Right renal pelvis (tissue), 4 donors: ENCODE measurements around the gene CCDC117. TPM values are rescaled to one million over a fixed set of nuclear protein-coding genes. Genes with fewer than 3 reads are reported as not detected.
A peak's percentile ranks its signal among the peaks of the same experiment; 100 is the strongest.

Experiments
- DNase-seq, 4 donors: peaks; one replicate each; pipeline ENCODE4 v3.0.0-alpha.2; 2013; ENCODE audit warnings: low read depth in 4 of 4, low spot score in 3 of 4, missing footprints in 1 of 4
- polyA plus RNA-seq, 4 donors: library from polyadenylated mRNA; unstranded; fragments of 120-200 nt; gene quantifications; one replicate each; pipeline ENCODE4 v1.2.1, GENCODE V29; 2013; ENCODE audit not compliant: insufficient read length in 4 of 4

CCDC117 gene
- polyA plus RNA-seq, 4 donors = 34.8 to 49.3 (median 44.0) TPM

DNA sequence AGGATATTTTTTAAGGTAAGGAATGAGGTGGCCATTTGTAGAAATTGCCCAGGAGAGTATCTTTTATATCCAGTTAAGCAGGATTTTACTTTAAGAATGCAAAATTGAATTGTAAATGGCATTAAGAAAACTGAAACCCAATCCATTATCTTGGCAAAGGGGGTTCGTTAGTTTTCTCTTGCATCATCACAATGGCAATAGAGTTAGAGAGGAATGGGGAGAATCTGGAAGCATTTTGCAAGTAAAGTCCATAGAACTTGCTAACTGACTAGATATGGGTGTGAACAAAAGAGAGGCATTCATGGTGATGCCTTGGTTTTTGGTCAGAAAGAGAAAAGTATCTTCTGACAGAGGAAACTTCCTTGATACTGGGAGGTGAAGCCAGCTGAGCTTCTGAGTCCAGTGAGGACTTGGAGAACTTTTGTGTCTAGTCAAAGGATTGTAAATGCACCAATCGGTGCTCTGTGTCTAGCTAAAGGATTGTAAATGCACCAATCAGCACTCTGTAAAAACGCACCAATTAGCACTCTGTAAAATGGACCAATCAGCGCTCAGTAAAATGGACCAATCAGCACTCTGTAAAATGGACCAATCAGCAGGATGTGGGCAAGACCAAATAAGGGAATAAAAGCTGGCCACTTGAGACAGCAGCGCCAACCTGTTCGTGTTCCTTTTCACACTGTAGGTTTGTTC lies 3.6 kb upstream of the CCDC117 start:
- DNase-seq = no peak

GRCh38 chr22:28769394-28770085 lies 3.0 kb upstream of the CCDC117 start:
- no peak for DNase-seq

DNA sequence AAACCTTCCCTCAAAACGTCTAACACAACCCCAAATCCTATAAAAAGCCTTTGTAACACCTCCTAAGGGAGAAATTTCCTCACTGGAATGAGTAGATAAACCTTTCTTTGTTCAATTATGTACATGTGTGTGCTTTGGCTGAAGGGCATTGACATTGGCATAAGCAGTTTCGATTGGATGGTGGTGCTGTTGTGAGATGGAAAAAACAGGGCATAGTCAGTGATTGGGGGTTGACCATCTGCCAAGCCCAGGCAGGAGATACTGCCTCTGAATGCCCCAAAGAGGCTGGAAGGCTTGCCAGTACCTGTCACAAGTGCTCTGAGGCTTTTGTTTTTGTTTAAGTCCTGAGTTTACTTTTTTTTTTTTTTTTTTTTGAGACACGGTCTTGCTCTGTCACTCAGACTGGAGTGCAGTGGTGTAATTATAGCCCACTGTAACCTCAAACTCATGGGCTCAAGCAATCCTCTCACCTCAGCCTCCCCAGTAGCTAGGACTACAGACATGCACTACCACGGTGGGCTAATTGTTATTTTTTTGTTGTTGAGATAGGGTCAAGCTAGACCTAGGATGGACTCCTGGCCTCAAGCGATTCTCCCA lies 1.2 kb upstream of the CCDC117 start:
- DNase-seq = no peak

- DNase-seq = no peak
Measured at GRCh38 chr22:28773461-28773867, 969 bp downstream of the CCDC117 start.

DNA sequence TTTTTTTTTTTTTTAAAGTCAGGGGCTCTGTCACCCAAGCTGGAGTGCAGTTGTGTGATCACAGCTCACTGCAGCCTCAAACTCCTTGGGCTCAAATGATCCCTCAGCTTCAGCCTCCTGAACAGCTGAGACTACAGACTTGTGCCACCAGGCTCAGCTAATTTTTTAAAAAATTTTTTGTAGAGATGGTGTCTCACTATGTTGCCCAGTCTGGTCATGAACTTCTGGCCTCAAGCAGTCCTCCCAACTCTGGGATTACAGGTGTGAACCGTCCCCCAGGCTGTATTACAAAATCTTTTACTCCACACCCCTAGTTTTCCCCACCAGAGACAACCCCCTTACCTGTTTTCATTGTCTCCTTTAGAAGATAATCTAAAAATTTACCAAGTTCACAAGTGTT lies 1.9 kb downstream of the CCDC117 start:
- DNase-seq = no peak

- no peak for DNase-seq
Measured at GRCh38 chr22:28779833-28780232, 7.3 kb downstream of the CCDC117 start.

- DNase-seq = no peak
Measured at GRCh38 chr22:28780296-28780695, 7.8 kb downstream of the CCDC117 start.

DNA sequence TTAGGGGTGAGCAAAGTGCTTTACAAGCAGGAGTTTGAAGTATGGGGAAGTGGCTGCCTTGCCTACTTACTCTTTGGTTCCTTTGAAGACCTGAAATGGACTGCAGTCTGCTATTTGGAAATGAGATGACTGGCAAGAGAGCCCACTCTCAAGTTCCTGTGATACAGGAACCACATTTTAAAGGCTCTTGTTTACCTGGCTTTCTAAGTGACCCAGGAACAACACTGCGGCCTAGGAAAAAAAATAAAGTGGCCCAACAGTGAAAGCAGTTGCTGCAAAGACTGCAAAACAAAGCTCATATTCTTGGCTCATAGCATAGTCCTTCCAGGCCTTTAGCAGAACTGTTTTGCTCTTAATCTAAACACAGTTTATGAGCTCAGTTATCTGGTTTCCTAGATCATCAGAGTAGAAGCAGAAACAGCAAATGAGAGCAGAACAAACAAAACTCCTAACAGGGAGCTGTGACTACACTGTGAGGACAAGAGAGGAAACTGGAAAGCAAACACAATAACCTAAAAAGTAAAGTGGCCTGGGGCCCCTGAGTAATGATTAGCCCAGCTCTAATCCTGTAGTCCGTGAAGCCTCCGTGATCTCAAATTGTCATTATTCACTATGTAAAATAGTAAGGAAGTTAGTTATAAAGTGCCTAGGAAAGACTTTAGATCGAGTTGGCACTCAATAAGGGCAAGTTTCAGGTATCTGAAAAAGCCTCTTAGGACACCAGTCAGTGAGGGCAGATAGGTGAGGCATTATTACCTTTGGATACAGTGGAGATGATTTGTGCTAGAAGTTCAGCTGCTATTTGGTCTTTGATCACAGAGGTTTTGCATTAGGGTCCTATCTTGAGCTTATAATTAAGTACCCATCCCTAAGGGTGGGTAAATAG lies 11.5 kb downstream of the CCDC117 start:
- peak in 1 of 4 donors; percentile 28 for DNase-seq

GRCh38 chr22:28788601-28789000 lies 16.1 kb downstream of the CCDC117 start:
- DNase-seq = no peak

- no peak for DNase-seq
Measured at GRCh38 chr22:28791124-28791523, 18.6 kb downstream of the CCDC117 start.

- no peak for DNase-seq
Measured at GRCh38 chr22:28791841-28792490, 19.5 kb downstream of the CCDC117 start.

- no peak for DNase-seq
Measured at GRCh38 chr22:28792491-28793383, 20.2 kb downstream of the CCDC117 start.

DNA sequence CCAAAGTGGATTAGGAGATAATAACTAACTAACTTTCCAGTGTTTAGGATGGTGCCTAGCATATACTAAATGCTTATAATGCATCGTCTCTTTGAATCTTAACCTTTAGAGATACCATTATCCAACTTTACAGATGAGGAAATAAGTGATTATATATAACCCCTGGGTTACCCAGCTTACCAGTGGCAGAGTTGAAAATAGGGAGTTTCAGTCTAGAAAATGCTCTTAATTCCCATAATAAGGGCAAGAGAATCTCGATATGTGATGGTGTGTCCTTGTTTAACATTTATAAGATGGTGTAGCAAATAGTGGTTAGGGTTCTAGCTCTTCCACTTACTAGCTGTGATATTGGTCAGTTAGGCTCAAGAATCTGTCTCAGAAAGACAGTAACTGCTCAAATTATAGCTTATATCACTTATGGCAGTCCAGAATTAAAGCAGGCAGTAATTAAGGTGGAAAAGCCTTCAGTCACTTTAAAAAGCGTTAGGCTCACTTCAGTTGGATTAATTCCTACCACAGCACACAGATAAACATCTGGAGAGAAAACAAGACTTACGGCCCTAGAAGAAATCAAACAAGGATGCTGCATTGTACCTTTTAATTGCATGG lies 21.6 kb downstream of the CCDC117 start:
- no peak for DNase-seq

DNA sequence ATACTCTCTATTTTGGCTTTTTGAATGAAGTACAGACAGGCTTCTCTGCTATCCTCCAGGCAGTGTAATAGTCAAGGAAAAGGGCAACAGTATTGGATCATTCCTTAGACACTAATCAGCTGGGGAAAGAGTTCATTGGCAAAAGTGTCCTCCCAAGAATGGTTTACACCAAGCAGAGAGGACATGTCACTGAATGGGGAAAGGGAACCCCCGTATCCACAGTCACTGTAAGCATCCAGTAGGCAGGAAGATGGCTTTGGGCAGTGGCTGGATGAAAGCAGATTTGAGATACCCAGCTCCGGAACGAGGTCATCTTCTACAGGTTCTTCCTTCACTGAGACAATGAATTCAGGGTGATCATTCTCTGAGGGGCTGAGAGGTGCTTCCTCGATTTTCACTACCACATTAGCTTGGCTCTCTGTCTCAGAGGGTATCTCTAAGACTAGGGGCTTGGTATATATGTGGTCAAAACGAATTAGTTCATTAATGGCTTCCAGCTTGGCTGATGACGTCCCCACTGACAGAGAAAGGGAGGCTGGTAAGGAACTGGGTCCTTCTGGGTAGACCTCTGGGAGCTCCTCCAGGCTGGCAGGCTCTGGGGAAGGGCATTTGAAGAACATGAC lies 22.7 kb downstream of the CCDC117 start:
- no peak for DNase-seq

GRCh38 chr22:28795932-28796856 lies 23.7 kb downstream of the CCDC117 start:
- DNase-seq = no peak

GRCh38 chr22:28798810-28799605 lies 26.5 kb downstream of the CCDC117 start:
- peak in 1 of 4 donors; percentile 39 for DNase-seq
